H7 (cell line): ENCODE results near the gene RBKS. TPM values are rescaled to one million over a fixed set of nuclear protein-coding genes. Genes with fewer than 3 reads are reported as not detected.

Source experiments
- DNase-seq: peaks from one replicate; pipeline ENCODE4 v3.0.0; 2012
- H3K27me3 ChIP-seq: 2 replicates; pipeline ENCODE4 v1.6.0; 2011; ENCODE audit warnings: mild to moderate bottlenecking, low read length; ENCODE audit not compliant: control insufficient read depth, insufficient read depth
- H3K36me3 ChIP-seq: replicated peaks from 2 replicates; pipeline ENCODE4 v1.5.1; 2011; ENCODE audit warnings: low read length; ENCODE audit not compliant: control insufficient read depth, insufficient read depth
- H3K4me3 ChIP-seq: 2 replicates; pipeline ENCODE4 v1.5.1; 2011; ENCODE audit warnings: low read depth, mild to moderate bottlenecking, control low read depth, low read length, moderate library complexity; ENCODE audit not compliant: insufficient read depth
- total RNA-seq: library from RNA; depleted of rRNA; stranded (reverse); fragments of >200 nt; shearing (Covaris generic); gene quantifications from 2 replicates; pipeline ENCODE4 v1.2.3, GENCODE V29; 2014

Gene RBKS
- total RNA-seq, 1 experiment from 2014 or later: 1.7 TPM

GRCh38 chr2:27914805-27915175, 24.6 kb upstream of the RBKS start:
- Histone ChIP-seq H3K27me3 (no peaks in the 10 kb centered on the region), H3K36me3 (no peaks in the 10 kb centered on the region), H3K4me3 (no peak overlapping the region)
- no peak for DNase-seq

- Histone ChIP-seq H3K4me3 (no peak overlapping the region), H3K27me3 (no peaks in the 10 kb centered on the region), H3K36me3 (no peaks in the 10 kb centered on the region)
- no peak for DNase-seq
Measured at GRCh38 chr2:27914041-27914804, 24.0 kb upstream of the RBKS start.

GRCh38 chr2:27912512-27912911, 22.3 kb upstream of the RBKS start:
- no peak for DNase-seq
- H3K4me3 ChIP-seq: no peak overlapping the region
- no peaks in the 10 kb centered on the region for H3K27me3 ChIP-seq
- H3K36me3 ChIP-seq: no peaks in the 10 kb centered on the region

- Histone ChIP-seq H3K27me3 (no peaks in the 10 kb centered on the region), H3K36me3 (no peaks in the 10 kb centered on the region), H3K4me3 (no peak overlapping the region)
- no peak for DNase-seq
Measured at GRCh38 chr2:27911458-27912210, 21.4 kb upstream of the RBKS start.

GRCh38 chr2:27909901-27910300, 19.7 kb upstream of the RBKS start:
- no peak for DNase-seq
- Histone ChIP-seq H3K36me3 (no peaks in the 10 kb centered on the region), H3K27me3 (no peaks in the 10 kb centered on the region), H3K4me3 (no peak overlapping the region)

- Histone ChIP-seq H3K27me3 (no peaks in the 10 kb centered on the region), H3K36me3 (no peaks in the 10 kb centered on the region), H3K4me3 (no peak overlapping the region)
- DNase-seq: no peak
Measured at GRCh38 chr2:27907547-27907946, 17.4 kb upstream of the RBKS start.

GRCh38 chr2:27906074-27906473, 15.9 kb upstream of the RBKS start:
- Histone ChIP-seq H3K4me3 (no peak overlapping the region), H3K27me3 (no peaks in the 10 kb centered on the region), H3K36me3 (no peaks in the 10 kb centered on the region)
- no peak for DNase-seq

GRCh38 chr2:27904405-27904665, 14.1 kb upstream of the RBKS start:
- DNase-seq: no peak

GRCh38 chr2:27903649-27904404, 13.6 kb upstream of the RBKS start:
- no peak for DNase-seq

More at GRCh38 chr2:27904405-27904665, 14.1 kb upstream of the RBKS start:
- Histone ChIP-seq H3K27me3 (no peaks in the 10 kb centered on the region), H3K4me3 (no peak overlapping the region), H3K36me3 (no peaks in the 10 kb centered on the region)

GRCh38 chr2:27903018-27903417, 12.8 kb upstream of the RBKS start:
- H3K36me3 ChIP-seq: no peaks in the 10 kb centered on the region
- no peak overlapping the region for H3K4me3 ChIP-seq
- DNase-seq: no peak
- H3K27me3 ChIP-seq: no peaks in the 10 kb centered on the region

More at GRCh38 chr2:27903649-27904404, 13.6 kb upstream of the RBKS start:
- Histone ChIP-seq H3K4me3 (no peak overlapping the region), H3K36me3 (no peaks in the 10 kb centered on the region), H3K27me3 (no peaks in the 10 kb centered on the region)

- DNase-seq: no peak
- H3K4me3 ChIP-seq: no peak overlapping the region
- no peaks in the 10 kb centered on the region for H3K36me3 ChIP-seq
- no peaks in the 10 kb centered on the region for H3K27me3 ChIP-seq
Measured at GRCh38 chr2:27902098-27902497, 11.9 kb upstream of the RBKS start.

GRCh38 chr2:27901234-27901633, 11.0 kb upstream of the RBKS start:
- H3K4me3 ChIP-seq: no peak overlapping the region
- no peaks in the 10 kb centered on the region for H3K27me3 ChIP-seq
- no peaks in the 10 kb centered on the region; the same call in 1 of the 2 replicates for H3K36me3 ChIP-seq
- no peak for DNase-seq

GRCh38 chr2:27897717-27898116, 7.5 kb upstream of the RBKS start:
- no peak overlapping the region for H3K4me3 ChIP-seq
- no peaks in the 10 kb centered on the region; the same call in 1 of the 2 replicates for H3K36me3 ChIP-seq
- H3K27me3 ChIP-seq: no peaks in the 10 kb centered on the region
- DNase-seq: no peak

- no peak for DNase-seq
- Histone ChIP-seq H3K4me3 (no peak overlapping the region), H3K27me3 (no peaks in the 10 kb centered on the region), H3K36me3 (no peaks in the 10 kb centered on the region; the same call in 1 of the 2 replicates)
Measured at GRCh38 chr2:27893006-27893405, 2.8 kb upstream of the RBKS start.

- DNase-seq: no peak
- Histone ChIP-seq H3K36me3 (no peaks in the 10 kb centered on the region), H3K4me3 (no peak overlapping the region), H3K27me3 (no peaks in the 10 kb centered on the region)
Measured at GRCh38 chr2:27891673-27892105, 1.5 kb upstream of the RBKS start.
